Osteocyte (in vitro differentiated cells): ENCODE measurements around the gene SLC44A3. TPM values are rescaled to one million over a fixed set of nuclear protein-coding genes. Genes with fewer than 3 reads are reported as not detected.
A peak's percentile ranks its signal among the peaks of the same experiment; 100 is the strongest.

Experiments
- DNase-seq: peaks from one replicate; pipeline ENCODE4 v3.0.0; 2021; ENCODE audit warnings: mixed read lengths; ENCODE audit not compliant: unreplicated experiment; ENCODE audit errors: extremely low spot score
- H3K27ac Mint-ChIP-seq: one replicate; pipeline ENCODE4 v1.8.0; 2021; ENCODE audit warnings: mild to moderate bottlenecking, mixed read lengths; ENCODE audit not compliant: unreplicated experiment
- H3K27me3 Mint-ChIP-seq: one replicate; pipeline ENCODE4 v1.8.0; 2021; ENCODE audit warnings: mixed read lengths; ENCODE audit not compliant: unreplicated experiment
- H3K36me3 Mint-ChIP-seq: one replicate; pipeline ENCODE4 v1.8.0; 2021; ENCODE audit warnings: mixed read lengths; ENCODE audit not compliant: unreplicated experiment
- H3K4me1 Mint-ChIP-seq: one replicate; pipeline ENCODE4 v1.8.0; 2021; ENCODE audit warnings: mixed read lengths; ENCODE audit not compliant: unreplicated experiment
- H3K4me3 Mint-ChIP-seq: one replicate; pipeline ENCODE4 v1.8.0; 2021; ENCODE audit warnings: mild to moderate bottlenecking, moderate library complexity, mixed read lengths; ENCODE audit not compliant: unreplicated experiment
- H3K9me3 Mint-ChIP-seq: one replicate; pipeline ENCODE4 v1.8.0; 2021; ENCODE audit warnings: mixed read lengths; ENCODE audit not compliant: unreplicated experiment
- CTCF ChIP-seq: fragments of 200-600 bp; sonication (generic); IDR thresholded peaks from 2 replicates; pipeline ENCODE4 v1.5.0; 2021; ENCODE audit warnings: antibody characterized with exemption, mild to moderate bottlenecking, moderate library complexity
- total RNA-seq: library from RNA; stranded (reverse); gene quantifications from 2 replicates; pipeline ENCODE4 v1.2.1, GENCODE V29; 2021

The SLC44A3 gene
- total RNA-seq, 1 donor from 2014 or later, result 2.8 TPM

DNA sequence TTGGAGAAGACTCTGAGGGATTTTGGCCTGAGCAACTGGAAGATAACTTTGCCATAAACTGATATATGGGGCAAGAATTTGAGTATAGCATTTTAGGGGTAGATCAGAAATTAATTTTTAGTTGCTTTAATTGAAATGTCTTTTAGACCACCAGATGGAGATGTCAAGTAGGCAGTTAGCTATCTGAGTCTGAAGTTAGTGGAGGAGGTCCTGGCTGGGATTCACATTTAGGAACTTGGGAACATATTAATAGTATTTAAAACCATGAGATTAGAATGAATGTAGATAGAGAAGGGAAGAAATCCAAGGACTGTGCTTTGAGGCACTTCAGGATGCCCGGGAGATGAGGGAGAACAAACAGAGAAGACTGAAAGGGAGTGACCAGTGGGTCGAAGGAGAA lies 32.6 kb downstream of the SLC44A3 start:
- Mint-ChIP-seq H3K27ac (no peak overlapping the region), H3K36me3 (no peaks in the 10 kb centered on the region), H3K4me3 (no peak overlapping the region), H3K9me3 (no peaks in the 10 kb centered on the region), H3K4me1 (peaks cover 4% of the 10 kb centered on the region), H3K27me3 (no peaks in the 10 kb centered on the region)
- DNase-seq, result no peak
- peak; percentile 43 for TF ChIP-seq CTCF

GRCh38 chr1:94854458-94855306 lies 34.5 kb downstream of the SLC44A3 start:
- Mint-ChIP-seq H3K27ac (no peak overlapping the region), H3K4me3 (no peak overlapping the region), H3K27me3 (no peaks in the 10 kb centered on the region), H3K4me1 (peaks cover 8% of the 10 kb centered on the region), H3K36me3 (no peaks in the 10 kb centered on the region), H3K9me3 (no peaks in the 10 kb centered on the region)
- peak; percentile 96 for TF ChIP-seq CTCF
- DNase-seq, result peak; percentile 93

DNA sequence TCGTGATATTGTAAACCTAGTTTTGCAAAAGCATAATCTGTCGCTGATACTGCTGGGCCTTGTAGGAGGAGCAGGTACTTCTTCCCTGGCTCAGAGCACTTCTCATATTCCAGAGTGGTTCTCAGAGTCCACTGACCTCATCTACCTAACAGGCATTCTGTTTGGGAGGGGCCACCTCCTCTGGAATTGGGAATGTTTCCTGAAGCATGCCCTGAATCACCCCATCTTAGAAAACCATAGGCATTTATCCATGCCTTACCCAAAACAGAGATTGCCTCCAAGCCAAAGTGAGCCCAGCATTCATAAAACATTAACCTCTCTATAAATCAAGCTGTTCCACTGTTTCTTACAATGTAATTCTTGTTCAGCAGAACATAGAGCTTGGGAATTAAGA lies 35.1 kb downstream of the SLC44A3 start:
- TF ChIP-seq CTCF, result no peak
- no peaks in the 10 kb centered on the region for H3K27me3 Mint-ChIP-seq

DNA sequence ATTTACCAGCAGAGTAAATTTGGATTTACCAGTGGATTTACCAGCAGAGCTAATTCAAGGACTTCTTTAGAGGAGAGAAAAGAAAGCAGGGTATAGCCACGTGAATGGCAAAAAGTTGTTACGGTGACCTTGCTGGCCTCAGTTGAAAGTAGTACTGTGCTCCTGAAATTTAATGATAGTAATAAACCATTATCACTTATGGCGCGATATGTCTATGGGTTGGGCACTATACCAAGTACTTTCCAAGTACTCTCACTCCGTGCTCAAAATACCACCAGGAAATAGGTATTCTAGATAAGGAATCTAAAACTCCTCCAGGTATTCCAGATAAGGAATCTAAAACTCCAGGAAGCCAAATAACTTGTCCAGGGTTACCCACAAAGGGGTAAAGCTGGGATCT lies 35.8 kb downstream of the SLC44A3 start:
- H3K27ac Mint-ChIP-seq, result no peak overlapping the region
- no peak overlapping the region for H3K4me3 Mint-ChIP-seq
- no peaks in the 10 kb centered on the region for H3K36me3 Mint-ChIP-seq
- no peak for DNase-seq
- peaks cover 12% of the 10 kb centered on the region for H3K4me1 Mint-ChIP-seq
- no peaks in the 10 kb centered on the region for H3K27me3 Mint-ChIP-seq
- no peak for TF ChIP-seq CTCF
- no peaks in the 10 kb centered on the region for H3K9me3 Mint-ChIP-seq

More for the DNA sequence above, 35.1 kb downstream of the SLC44A3 start:
- no peak for DNase-seq
- Mint-ChIP-seq H3K9me3 (no peaks in the 10 kb centered on the region), H3K4me3 (no peak overlapping the region), H3K36me3 (no peaks in the 10 kb centered on the region), H3K4me1 (peaks cover 10% of the 10 kb centered on the region), H3K27ac (no peak overlapping the region)

DNA sequence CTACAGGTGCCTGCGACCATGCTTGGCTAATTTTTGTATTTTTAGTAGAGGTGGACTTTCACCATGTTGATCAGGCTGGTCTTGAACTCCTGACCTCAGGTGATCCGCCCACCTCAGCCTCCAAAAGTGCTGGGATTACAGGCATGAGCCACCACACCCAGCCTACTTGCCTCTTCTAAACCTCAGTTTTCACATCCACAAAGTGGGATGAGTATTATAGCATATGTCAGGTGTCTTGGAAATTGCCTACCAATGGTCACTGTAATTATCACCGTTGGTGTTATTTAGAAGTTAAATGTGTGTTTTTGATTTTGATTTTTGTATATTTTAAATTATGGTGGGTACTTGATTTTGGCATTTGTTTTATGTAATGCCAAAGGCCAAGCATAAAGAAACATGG lies 36.7 kb downstream of the SLC44A3 start:
- Mint-ChIP-seq H3K4me1 (peaks cover 14% of the 10 kb centered on the region), H3K9me3 (no peaks in the 10 kb centered on the region), H3K27me3 (no peaks in the 10 kb centered on the region), H3K27ac (no peak overlapping the region), H3K36me3 (no peaks in the 10 kb centered on the region), H3K4me3 (no peak overlapping the region)
- DNase-seq, result no peak
- no peak for TF ChIP-seq CTCF
